Adrenal gland (tissue), 12 donors: ENCODE data around the gene CLMN. TPM values are rescaled to one million over a fixed set of nuclear protein-coding genes. Genes with fewer than 3 reads are reported as not detected.

Source experiments
- DNase-seq, 7 donors: peaks; one replicate each; pipeline ENCODE4 v3.0.0-alpha.2; 2019 to 2020
- H3K27ac ChIP-seq, 5 donors: fragments of 200-600 bp; sonication (generic) in 4 of 5; 1 replicate in 3 of 5; 2 replicates in 2 of 5; pipeline versions ENCODE4 v1.5.1 to v1.8.0; 2016 to 2020; ENCODE audit warnings: mild to moderate bottlenecking in 1 of 5
- H3K27me3 ChIP-seq: fragments of 200-600 bp; 2 replicates; pipeline ENCODE4 v1.8.0; 2021
- H3K36me3 ChIP-seq, 2 donors: fragments of 200-600 bp; replicated peaks in 1 of 2; 1 replicate in 1 of 2; 2 replicates in 1 of 2; pipeline versions ENCODE4 v1.5.1 to v1.8.0; 2018 to 2022
- H3K4me1 ChIP-seq, 2 donors: fragments of 200-600 bp; replicated peaks in 1 of 2; 1 replicate in 1 of 2; 2 replicates in 1 of 2; pipeline versions ENCODE4 v1.5.1 to v1.8.0; 2018 to 2021
- H3K4me3 ChIP-seq, 4 donors: fragments of 200-600 bp; sonication (generic) in 3 of 4; one replicate each; pipeline ENCODE4 v1.5.1; 2016 to 2018
- H3K9me3 ChIP-seq, 3 donors: fragments of 200-600 bp; sonication (generic) in 1 of 3; replicated peaks in 1 of 3; 1 replicate in 2 of 3; 2 replicates in 1 of 3; pipeline versions ENCODE4 v1.5.1 to v1.8.0; 2016 to 2021
- CTCF ChIP-seq, 6 experiments: fragments of 450-650 bp in 4 of 6; fragments of 200-600 bp in 2 of 6; sonication (generic) in 1 of 6; IDR thresholded peaks; 1 replicate in 5 of 6; 2 replicates in 1 of 6; pipeline versions ENCODE4 v1.5.1 to v1.8.0; 2016 to 2021; ENCODE audit warnings: antibody characterized with exemption in 6 of 6, mild to moderate bottlenecking in 2 of 6, moderate library complexity in 1 of 6
- POLR2A ChIP-seq, 2 donors: fragments of 450-650 bp; IDR thresholded peaks; one replicate each; pipeline ENCODE4 v1.6.1; 2017; ENCODE audit warnings: antibody characterized with exemption in 2 of 2, mild to moderate bottlenecking in 2 of 2, moderate library complexity in 1 of 2
- WGBS, 4 donors: extraction: QIAGEN DNeasy Blood & Tissue Kit in 2 of 4; methylation state at CpG; one replicate each; pipeline versions ENCODE4 v1.1.5 to v1.1.7; 2013 to 2017; 5-methylcytosine and 5-hydroxymethylcytosine counted together
- intact Hi-C, 2 donors: fragments of 100-400 bp; cut with DNase I; formaldehyde crosslinking; loops; one replicate each; pipeline versions ENCODE4 v1.14.1 to v1.15.0; 2022 to 2023
- polyA plus RNA-seq, 3 donors: library from polyadenylated mRNA; stranded (reverse); fragments of 200-250 nt in 2 of 3; fragments of 350-450 nt in 1 of 3; fragmentation: Illumina TruSeq in 1 of 3; extraction: RNeasy Lipid Tissue Mini Kit (QIAGEN cat#74804) in 1 of 3; gene quantifications; one replicate each; pipeline ENCODE4 v1.2.3, GENCODE V29; 2013 to 2014
- total RNA-seq, 9 donors: library from RNA; depleted of rRNA in 4 of 9; stranded (reverse); fragments of >200 nt in 4 of 9; fragments of 120-200 nt in 1 of 9; fragmentation: NEBNext Ultra II Directional in 1 of 9; extraction: Animal tissue kit (Norgen Biotek cat#: 25700) in 1 of 9; gene quantifications; one replicate each; pipeline versions ENCODE4 v1.1.0 to v1.2.4, GENCODE V29; 2013 to 2023
- donor health status: healthy with polysubstance abuse.
- donor health status: Bipolar disorder and iron deficiency.
- donor health status: DM: yes; HTN: yes; CAD: no.
- donor health status: DM: no; HTN: no; CAD: no.
- donor health status: DM: no; HTN: no; CAD: no.
- donor health status: DM: yes; HTN: yes; CAD: no.

The CLMN gene
- total and polyA plus RNA-seq, 12 donors, result 2.7 to 9.5 (median 4.9) TPM

- 76 to 78% (median 77%) methylated on average over 9 of the region's 9 CpGs for WGBS, 4 donors
- intact Hi-C loops, result no loop called here
- Histone ChIP-seq H3K9me3 (no peaks in the 10 kb centered on the region), H3K4me3 (no peak overlapping the region), H3K27ac (no peak overlapping the region), H3K27me3 (no peaks in the 10 kb centered on the region), H3K4me1 (no peaks in the 10 kb centered on the region), H3K36me3 (no peaks in the 10 kb centered on the region)
- no peak for TF ChIP-seq CTCF (IDR thresholded peaks at IDR 0.05)
- TF ChIP-seq POLR2A (IDR thresholded peaks at IDR 0.05), result no peak
- no peak for DNase-seq
Measured at GRCh38 chr14:95353664-95354063, 34.0 kb upstream of the CLMN start.

- intact Hi-C loops, result no loop called here
- DNase-seq, result no peak
- 81 to 90% (median 88%) methylated on average over 1 of the region's 1 CpG for WGBS, 4 donors
Measured at GRCh38 chr14:95353007-95353406, 33.3 kb upstream of the CLMN start.

GRCh38 chr14:95352481-95352880 is 32.8 kb upstream of the CLMN start:
- H3K27me3 ChIP-seq, result no peaks in the 10 kb centered on the region
- peak in 1 of 7 donors; percentile 11 for DNase-seq
- no peak overlapping the region for H3K27ac ChIP-seq
- H3K9me3 ChIP-seq, result no peaks in the 10 kb centered on the region
- TF ChIP-seq CTCF (IDR thresholded peaks at IDR 0.05) (no peak), POLR2A (IDR thresholded peaks at IDR 0.05) (no peak)
- no peaks in the 10 kb centered on the region for H3K36me3 ChIP-seq
- H3K4me3 ChIP-seq, result no peak overlapping the region
- 78 to 83% (median 80%) methylated on average over 5 of the region's 5 CpGs for WGBS, 4 donors
- intact Hi-C loops, result no loop called here
- no peaks in the 10 kb centered on the region for H3K4me1 ChIP-seq

More at GRCh38 chr14:95353007-95353406, 33.3 kb upstream of the CLMN start:
- no peaks in the 10 kb centered on the region for H3K9me3 ChIP-seq
- no peaks in the 10 kb centered on the region for H3K36me3 ChIP-seq
- no peak overlapping the region for H3K4me3 ChIP-seq
- no peaks in the 10 kb centered on the region for H3K27me3 ChIP-seq
- no peaks in the 10 kb centered on the region for H3K4me1 ChIP-seq
- no peak for TF ChIP-seq POLR2A (IDR thresholded peaks at IDR 0.05)
- no peak for TF ChIP-seq CTCF (IDR thresholded peaks at IDR 0.05)
- no peak overlapping the region for H3K27ac ChIP-seq

- Histone ChIP-seq H3K9me3 (no peaks in the 10 kb centered on the region), H3K27me3 (no peaks in the 10 kb centered on the region), H3K4me1 (no peaks in the 10 kb centered on the region), H3K4me3 (no peak overlapping the region), H3K27ac (no peak overlapping the region), H3K36me3 (no peaks in the 10 kb centered on the region)
- TF ChIP-seq POLR2A (IDR thresholded peaks at IDR 0.05), result no peak
- no peak for TF ChIP-seq CTCF (IDR thresholded peaks at IDR 0.05)
- WGBS, 4 donors, result 80 to 98% (median 90%) methylated on average over 6 of the region's 6 CpGs
- DNase-seq, result peak in 1 of 7 donors; percentile 13
- intact Hi-C loops, result no loop called here
Measured at GRCh38 chr14:95349241-95349640, 29.5 kb upstream of the CLMN start.
